ENCODE data around the gene BTNL8.

Gene BTNL8

DNA sequence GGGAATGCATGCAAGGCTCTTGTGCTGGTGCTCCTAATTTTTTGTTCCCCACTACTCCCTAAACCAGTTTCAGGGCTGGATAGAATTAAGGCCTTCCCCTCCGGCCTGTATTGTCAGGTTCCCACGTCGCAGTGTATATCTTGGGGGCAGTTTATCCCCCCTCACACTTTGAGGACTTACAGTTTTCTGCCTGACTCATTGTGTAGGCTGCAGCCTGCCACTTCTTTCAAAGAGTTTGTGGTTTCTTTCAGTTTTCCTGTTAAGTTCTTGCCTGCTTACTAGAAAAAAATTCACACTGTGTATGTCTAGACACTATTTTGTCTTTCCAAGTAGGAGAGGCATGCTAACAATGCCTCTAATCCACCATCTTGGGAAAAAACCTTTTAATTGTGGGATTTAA lies 61.2 kb downstream of the BTNL8 start:
- H3K27ac ChIP-seq (ENCODE audit: low read length, poor library complexity, severe bottlenecking) = no peak overlapping the region
- no peak overlapping the region for H2BK12ac ChIP-seq (ENCODE audit: low read length in 2 of 2)
- peak overlapping the region; percentile 16 for H3K4me2 ChIP-seq (ENCODE audit: low read length, poor library complexity, severe bottlenecking)
- no peaks in the 10 kb centered on the region for H3K9me3 ChIP-seq (ENCODE audit: control insufficient read depth, low read length)
- H4K8ac ChIP-seq (ENCODE audit: low read length) = no peak overlapping the region
- H3K4me3 ChIP-seq (ENCODE audit: insufficient read depth in 1 of 2, low read depth in 1 of 2, low read length in 2 of 2) = no peak overlapping the region
- H3K4ac ChIP-seq (ENCODE audit: low read depth in 1 of 2, low read length in 2 of 2) = no peak overlapping the region
- H2BK15ac ChIP-seq (ENCODE audit: low read depth, poor library complexity, severe bottlenecking) = no peak overlapping the region
- no peak overlapping the region for H3K9ac ChIP-seq (ENCODE audit: low read length)
- H4K91ac ChIP-seq (ENCODE audit: low read length) = no peak overlapping the region
- no peak overlapping the region for H3K18ac ChIP-seq (ENCODE audit: low read depth in 1 of 2, low read length in 2 of 2)
- WGBS = 58% methylated on average over 3 of the region's 3 CpGs
- H2BK120ac ChIP-seq (ENCODE audit: low read depth, low read length) = no peak overlapping the region
- no peaks in the 10 kb centered on the region for H3K36me3 ChIP-seq (ENCODE audit: control insufficient read depth in 1 of 2, insufficient read depth in 2 of 2, low read depth in 1 of 2, low read length in 2 of 2)
- H3K14ac ChIP-seq (ENCODE audit: low read length in 2 of 2) = no peak overlapping the region
- H3K4me1 ChIP-seq (ENCODE audit: control insufficient read depth, insufficient read depth, low read depth, low read length) = no peaks in the 10 kb centered on the region
- no peak overlapping the region for H2BK5ac ChIP-seq (ENCODE audit: low read depth, low read length, poor library complexity, severe bottlenecking)
- H2AFZ ChIP-seq (ENCODE audit: low read depth, low read length) = no peak overlapping the region
- DNase-seq = no peak
- peaks cover 0 to 8% of the 10 kb centered on the region in 2 experiments for H3K27me3 ChIP-seq (ENCODE audit: control insufficient read depth in 1 of 2, insufficient read depth in 1 of 2, low read length in 2 of 2)
- H3K23ac ChIP-seq (ENCODE audit: low read length in 2 of 2) = no peak overlapping the region
- H2AK5ac ChIP-seq (ENCODE audit: low read length, severe bottlenecking) = no peak overlapping the region
- no peaks in the 10 kb centered on the region for H3K79me1 ChIP-seq (replicated peaks; ENCODE audit: low read length, poor library complexity, severe bottlenecking)

DNA sequence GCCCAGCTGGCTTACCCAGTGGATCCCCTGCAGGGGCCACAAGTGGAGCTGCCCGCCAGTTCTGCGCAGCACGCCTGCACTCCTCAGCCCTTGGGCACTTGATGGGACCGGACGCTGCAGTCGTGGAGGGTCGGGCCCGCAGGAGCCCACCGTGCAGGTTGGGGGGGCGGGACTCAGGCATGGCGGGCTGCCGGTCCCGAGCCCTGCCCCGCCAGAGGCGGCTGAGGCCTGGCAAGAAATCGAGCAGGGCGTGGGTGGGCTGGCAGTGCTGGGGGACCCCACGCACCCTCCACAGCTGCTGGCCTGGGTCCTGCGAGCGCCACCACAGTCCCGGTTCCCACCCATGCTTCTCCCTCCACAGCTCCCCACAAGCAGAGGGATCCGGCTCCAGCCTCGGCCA lies 70.4 kb downstream of the BTNL8 start:
- DNase-seq = no peak
- Histone ChIP-seq H4K91ac (ENCODE audit: low read length) (no peak overlapping the region), H3K14ac (ENCODE audit: low read length in 2 of 2) (no peak overlapping the region), H3K9me3 (ENCODE audit: control insufficient read depth, low read length) (peaks cover 3% of the 10 kb centered on the region), H3K9ac (ENCODE audit: low read length) (no peak overlapping the region), H3K4ac (ENCODE audit: low read depth in 1 of 2, low read length in 2 of 2) (no peak overlapping the region), H3K4me1 (ENCODE audit: control insufficient read depth, insufficient read depth, low read depth, low read length) (no peaks in the 10 kb centered on the region), H2BK120ac (ENCODE audit: low read depth, low read length) (no peak overlapping the region), H3K18ac (ENCODE audit: low read depth in 1 of 2, low read length in 2 of 2) (no peak overlapping the region), H3K27ac (ENCODE audit: low read length, poor library complexity, severe bottlenecking) (no peak overlapping the region), H2AK5ac (ENCODE audit: low read length, severe bottlenecking) (no peak overlapping the region), H2BK5ac (ENCODE audit: low read depth, low read length, poor library complexity, severe bottlenecking) (no peak overlapping the region), H3K27me3 (ENCODE audit: control insufficient read depth in 1 of 2, insufficient read depth in 1 of 2, low read length in 2 of 2) (no peaks in the 10 kb centered on the region), H3K4me3 (ENCODE audit: insufficient read depth in 1 of 2, low read depth in 1 of 2, low read length in 2 of 2) (no peak overlapping the region), H2AFZ (ENCODE audit: low read depth, low read length) (no peak overlapping the region), H2BK15ac (ENCODE audit: low read depth, poor library complexity, severe bottlenecking) (no peak overlapping the region), H3K79me1 (replicated peaks; ENCODE audit: low read length, poor library complexity, severe bottlenecking) (no peaks in the 10 kb centered on the region), H2BK12ac (ENCODE audit: low read length in 2 of 2) (no peak overlapping the region), H3K23ac (ENCODE audit: low read length in 2 of 2) (no peak overlapping the region), H3K4me2 (ENCODE audit: low read length, poor library complexity, severe bottlenecking) (no peak overlapping the region), H3K36me3 (ENCODE audit: control insufficient read depth in 1 of 2, insufficient read depth in 2 of 2, low read depth in 1 of 2, low read length in 2 of 2) (no peaks in the 10 kb centered on the region), H4K8ac (ENCODE audit: low read length) (no peak overlapping the region)
- WGBS = 89% methylated on average over 23 of the region's 23 CpGs

DNA sequence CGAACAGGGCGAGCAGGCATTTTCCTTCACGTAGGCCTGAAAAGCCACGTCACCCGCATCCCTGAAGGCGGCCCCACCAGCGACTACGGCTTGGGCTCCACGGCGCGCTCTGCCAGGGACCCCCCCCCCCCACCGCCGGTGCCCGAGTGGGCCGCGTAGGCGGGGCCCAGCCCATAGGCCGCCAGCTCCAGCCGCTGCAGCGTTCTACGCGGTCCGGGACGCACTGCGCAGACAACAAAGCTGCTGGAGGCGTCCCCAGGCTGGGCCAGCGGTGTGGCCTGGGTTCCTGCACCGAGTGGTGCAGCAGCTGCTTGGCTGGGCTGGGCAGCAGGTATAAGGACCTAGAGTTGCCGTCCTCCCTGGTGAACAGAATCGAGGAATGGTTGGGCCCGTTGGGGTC lies 71.4 kb downstream of the BTNL8 start:
- Histone ChIP-seq H3K4me2 (ENCODE audit: low read length, poor library complexity, severe bottlenecking) (no peak overlapping the region), H2BK5ac (ENCODE audit: low read depth, low read length, poor library complexity, severe bottlenecking) (no peak overlapping the region), H2BK15ac (ENCODE audit: low read depth, poor library complexity, severe bottlenecking) (no peak overlapping the region), H3K23ac (ENCODE audit: low read length in 2 of 2) (no peak overlapping the region), H3K14ac (ENCODE audit: low read length in 2 of 2) (no peak overlapping the region), H2AK5ac (ENCODE audit: low read length, severe bottlenecking) (no peak overlapping the region), H3K9ac (ENCODE audit: low read length) (no peak overlapping the region), H3K4ac (ENCODE audit: low read depth in 1 of 2, low read length in 2 of 2) (no peak overlapping the region), H3K4me1 (ENCODE audit: control insufficient read depth, insufficient read depth, low read depth, low read length) (no peaks in the 10 kb centered on the region), H4K91ac (ENCODE audit: low read length) (no peak overlapping the region), H3K9me3 (ENCODE audit: control insufficient read depth, low read length) (peaks cover 3% of the 10 kb centered on the region), H3K36me3 (ENCODE audit: control insufficient read depth in 1 of 2, insufficient read depth in 2 of 2, low read depth in 1 of 2, low read length in 2 of 2) (no peaks in the 10 kb centered on the region), H3K4me3 (ENCODE audit: insufficient read depth in 1 of 2, low read depth in 1 of 2, low read length in 2 of 2) (no peak overlapping the region), H4K8ac (ENCODE audit: low read length) (no peak overlapping the region), H3K79me1 (replicated peaks; ENCODE audit: low read length, poor library complexity, severe bottlenecking) (no peaks in the 10 kb centered on the region), H2AFZ (ENCODE audit: low read depth, low read length) (no peak overlapping the region), H2BK12ac (ENCODE audit: low read length in 2 of 2) (no peak overlapping the region), H3K18ac (ENCODE audit: low read depth in 1 of 2, low read length in 2 of 2) (no peak overlapping the region), H2BK120ac (ENCODE audit: low read depth, low read length) (no peak overlapping the region), H3K27ac (ENCODE audit: low read length, poor library complexity, severe bottlenecking) (no peak overlapping the region), H3K27me3 (ENCODE audit: control insufficient read depth in 1 of 2, insufficient read depth in 1 of 2, low read length in 2 of 2) (no peaks in the 10 kb centered on the region)
- no peak for DNase-seq
- 93% methylated on average over 31 of the region's 31 CpGs for WGBS

DNA sequence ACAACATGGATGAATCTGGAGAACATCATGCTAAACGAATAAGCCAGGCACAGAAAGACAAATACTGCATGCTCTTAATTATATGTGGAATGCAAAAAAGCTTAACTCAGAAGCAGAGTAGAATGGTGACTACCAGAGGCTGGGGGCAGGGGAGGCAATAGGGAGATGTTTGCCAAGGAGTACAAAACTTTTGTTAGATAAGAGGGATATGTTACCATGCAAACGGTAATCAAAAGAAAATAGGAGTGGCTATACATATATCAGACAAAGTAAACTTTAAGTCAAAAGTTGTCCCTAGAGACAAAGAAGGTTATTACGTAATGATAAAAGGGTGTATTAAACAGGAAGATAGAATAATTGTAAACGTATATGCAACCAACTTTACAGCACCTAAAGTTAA lies 71.9 kb downstream of the BTNL8 start:
- Histone ChIP-seq H2BK15ac (ENCODE audit: low read depth, poor library complexity, severe bottlenecking) (no peak overlapping the region), H3K9me3 (ENCODE audit: control insufficient read depth, low read length) (peaks cover 3% of the 10 kb centered on the region), H3K27ac (ENCODE audit: low read length, poor library complexity, severe bottlenecking) (no peak overlapping the region), H4K8ac (ENCODE audit: low read length) (no peak overlapping the region), H3K4me3 (ENCODE audit: insufficient read depth in 1 of 2, low read depth in 1 of 2, low read length in 2 of 2) (no peak overlapping the region), H2BK5ac (ENCODE audit: low read depth, low read length, poor library complexity, severe bottlenecking) (no peak overlapping the region), H3K9ac (ENCODE audit: low read length) (no peak overlapping the region), H3K18ac (ENCODE audit: low read depth in 1 of 2, low read length in 2 of 2) (no peak overlapping the region), H3K4ac (ENCODE audit: low read depth in 1 of 2, low read length in 2 of 2) (no peak overlapping the region), H3K27me3 (ENCODE audit: control insufficient read depth in 1 of 2, insufficient read depth in 1 of 2, low read length in 2 of 2) (no peaks in the 10 kb centered on the region), H2AFZ (ENCODE audit: low read depth, low read length) (no peak overlapping the region), H2AK5ac (ENCODE audit: low read length, severe bottlenecking) (no peak overlapping the region), H2BK120ac (ENCODE audit: low read depth, low read length) (no peak overlapping the region), H3K4me1 (ENCODE audit: control insufficient read depth, insufficient read depth, low read depth, low read length) (no peaks in the 10 kb centered on the region), H3K79me1 (replicated peaks; ENCODE audit: low read length, poor library complexity, severe bottlenecking) (no peaks in the 10 kb centered on the region), H3K14ac (ENCODE audit: low read length in 2 of 2) (no peak overlapping the region), H4K91ac (ENCODE audit: low read length) (no peak overlapping the region), H3K36me3 (ENCODE audit: control insufficient read depth in 1 of 2, insufficient read depth in 2 of 2, low read depth in 1 of 2, low read length in 2 of 2) (no peaks in the 10 kb centered on the region), H2BK12ac (ENCODE audit: low read length in 2 of 2) (no peak overlapping the region), H3K23ac (ENCODE audit: low read length in 2 of 2) (no peak overlapping the region), H3K4me2 (ENCODE audit: low read length, poor library complexity, severe bottlenecking) (no peak overlapping the region)
- no peak for DNase-seq
- WGBS = 67% methylated on average over 1 of the region's 4 CpGs

All from mesenchymal stem cell (in vitro differentiated cells and primary cell).